Stomach (tissue), 9 donors: ENCODE results near the gene CRHBP. TPM values are rescaled to one million over a fixed set of nuclear protein-coding genes. Genes with fewer than 3 reads are reported as not detected.
"Not testable (repeated sequence)": the region's sequence is repeated elsewhere in the genome, so short reads cannot be mapped to it uniquely, and the experiment has no call there.

ENCODE experiments used
- DNase-seq, 2 donors: peaks; one replicate each; pipeline versions ENCODE4 v3.0.0 to v3.0.0-alpha.2; 2013 to 2019
- H3K27ac ChIP-seq, 5 donors: fragments of 200-600 bp in 4 of 5; sonication (generic) in 4 of 5; one replicate each; pipeline ENCODE4 v1.5.1; 2013 to 2019; ENCODE audit warnings: mild to moderate bottlenecking in 1 of 5, moderate library complexity in 1 of 5
- H3K27me3 ChIP-seq, 3 donors: fragments of 200-600 bp; sonication (generic); one replicate each; pipeline ENCODE4 v1.5.1; 2017 to 2019; ENCODE audit warnings: mixed run types in 1 of 3
- H3K36me3 ChIP-seq, 4 donors: fragments of 200-600 bp; sonication (generic); 1 replicate in 3 of 4; 2 replicates in 1 of 4; pipeline ENCODE4 v1.5.1; 2016 to 2019
- H3K4me1 ChIP-seq, 4 donors: fragments of 200-600 bp; sonication (generic); one replicate each; pipeline ENCODE4 v1.5.1; 2016 to 2019
- H3K4me3 ChIP-seq, 4 donors: fragments of 200-600 bp; sonication (generic) in 3 of 4; one replicate each; pipeline ENCODE4 v1.5.1; 2016 to 2019; ENCODE audit warnings: mild to moderate bottlenecking in 1 of 4
- H3K9me3 ChIP-seq, 4 donors: fragments of 200-600 bp; sonication (generic); one replicate each; pipeline ENCODE4 v1.5.1; 2016 to 2019
- CTCF ChIP-seq, 7 experiments: fragments of 450-650 bp in 4 of 7; fragments of 200-600 bp in 3 of 7; sonication (generic) in 3 of 7; IDR thresholded peaks; one replicate each; pipeline ENCODE4 v1.5.1; 2016 to 2019; ENCODE audit warnings: antibody characterized with exemption in 7 of 7, control low read depth in 2 of 7, mild to moderate bottlenecking in 1 of 7
- EP300 ChIP-seq: sonication (generic); formaldehyde crosslinking; IDR thresholded peaks from one replicate; pipeline ENCODE4 v1.6.1; 2017; ENCODE audit warnings: antibody characterized with exemption
- POLR2A ChIP-seq, 4 donors: fragments of 450-650 bp; IDR thresholded peaks; one replicate each; pipeline ENCODE4 v1.6.1; 2016; ENCODE audit warnings: antibody characterized with exemption in 4 of 4, control low read depth in 2 of 4, mild to moderate bottlenecking in 1 of 4, moderate library complexity in 1 of 4
- POLR2AphosphoS5 ChIP-seq, 3 donors: sonication (generic); formaldehyde crosslinking; IDR thresholded peaks; one replicate each; pipeline ENCODE4 v1.6.1; 2016; ENCODE audit warnings: antibody characterized with exemption in 3 of 3
- WGBS, 5 donors: extraction: QIAGEN DNeasy Blood & Tissue Kit in 3 of 5; methylation state at CpG; one replicate each; pipeline versions ENCODE4 v1.1.5 to v1.1.7; 2013 to 2018; 5-methylcytosine and 5-hydroxymethylcytosine counted together
- intact Hi-C: fragments of 100-400 bp; cut with DNase I; formaldehyde crosslinking; loops from one replicate; pipeline ENCODE4 v1.15.1; 2023; ENCODE audit warnings: low total_unique reads
- polyA plus RNA-seq, 3 donors: library from polyadenylated mRNA; stranded (reverse); fragments of 200-250 nt; gene quantifications; one replicate each; pipeline ENCODE4 v1.2.3, GENCODE V29; 2013
- total RNA-seq, 5 donors: library from RNA; depleted of rRNA; stranded (reverse); fragments of >200 nt; gene quantifications; one replicate each; pipeline versions ENCODE4 v1.1.0 to v1.2.3, GENCODE V29; 2014 to 2016
- donor health status: healthy with polysubstance abuse.
- donor health status: Bipolar disorder and iron deficiency.
- donor health status: healthy.

The CRHBP gene
- total and polyA plus RNA-seq, 8 donors = 0.10 to 0.31 (median 0.12) TPM; not detected in 5

GRCh38 chr5:76944638-76945037 lies 8.2 kb upstream of the CRHBP start:
- H3K27ac ChIP-seq = no peak overlapping the region
- H3K9me3 ChIP-seq = no peaks in the 10 kb centered on the region
- no peak for DNase-seq
- TF ChIP-seq POLR2AphosphoS5 (IDR thresholded peaks at IDR 0.05) = no peak
- no peak for TF ChIP-seq EP300
- no peak for TF ChIP-seq POLR2A (IDR thresholded peaks at IDR 0.05)
- TF ChIP-seq CTCF (IDR thresholded peaks at IDR 0.05) = no peak
- H3K4me3 ChIP-seq = no peak overlapping the region
- intact Hi-C loops = no loop called here
- no peaks in the 10 kb centered on the region for H3K4me1 ChIP-seq
- peaks cover 0 to 6% (median 0%) of the 10 kb centered on the region in 3 donors for H3K27me3 ChIP-seq
- 67 to 73% (median 68%) methylated on average over 5 of the region's 5 CpGs for WGBS, 5 donors
- H3K36me3 ChIP-seq = no peaks in the 10 kb centered on the region

DNA sequence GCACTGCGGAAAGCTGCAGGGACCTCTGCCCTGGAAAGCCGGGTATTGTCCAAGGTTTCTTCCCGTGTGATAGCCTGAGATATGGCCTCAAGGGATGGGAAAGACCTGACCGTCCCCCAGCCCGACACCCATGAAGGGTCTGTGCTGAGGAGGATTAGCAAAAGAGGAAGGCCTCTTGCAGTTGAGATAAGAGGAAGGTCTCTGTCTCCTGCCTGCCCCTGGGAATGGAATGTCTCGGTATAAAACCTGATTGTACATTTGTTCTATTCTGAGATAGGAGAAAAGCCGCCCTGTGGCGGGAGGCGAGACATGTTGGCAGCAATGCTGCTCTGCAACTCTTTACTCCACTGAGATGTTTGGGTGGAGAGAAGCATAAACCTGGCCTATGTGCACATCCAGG lies 7.6 kb upstream of the CRHBP start:
- intact Hi-C loops, H3K4me1 ChIP-seq, H3K4me3 ChIP-seq, DNase-seq, H3K27ac ChIP-seq, H3K9me3 ChIP-seq, H3K36me3 ChIP-seq, H3K27me3 ChIP-seq: not testable (repeated sequence)
- 35 to 63% (median 48%) methylated on average over 9 of the region's 9 CpGs for WGBS, 5 donors

- no peaks in the 10 kb centered on the region for H3K9me3 ChIP-seq
- peaks cover 0 to 7% (median 0%) of the 10 kb centered on the region in 3 donors for H3K27me3 ChIP-seq
- TF ChIP-seq POLR2AphosphoS5 (IDR thresholded peaks at IDR 0.05) (no peak), EP300 (no peak), CTCF (IDR thresholded peaks at IDR 0.05) (no peak), POLR2A (IDR thresholded peaks at IDR 0.05) (no peak)
- 83 to 95% (median 89%) methylated on average over 2 of the region's 2 CpGs for WGBS, 5 donors
- intact Hi-C loops = no loop called here
- H3K4me3 ChIP-seq = no peak overlapping the region
- H3K36me3 ChIP-seq = no peaks in the 10 kb centered on the region
- H3K4me1 ChIP-seq = no peaks in the 10 kb centered on the region
- DNase-seq = no peak
- no peak overlapping the region for H3K27ac ChIP-seq
Observed at GRCh38 chr5:76946090-76946489, 6.8 kb upstream of the CRHBP start.

GRCh38 chr5:76947082-76947503 lies 5.8 kb upstream of the CRHBP start:
- intact Hi-C loops = no loop called here
- TF ChIP-seq POLR2AphosphoS5 (IDR thresholded peaks at IDR 0.05) (no peak), POLR2A (IDR thresholded peaks at IDR 0.05) (no peak), EP300 (no peak), CTCF (IDR thresholded peaks at IDR 0.05) (no peak)
- Histone ChIP-seq H3K4me1 (no peaks in the 10 kb centered on the region), H3K27ac (no peak overlapping the region), H3K9me3 (no peaks in the 10 kb centered on the region), H3K27me3 (peaks cover 0 to 14% (median 0%) of the 10 kb centered on the region in 3 donors), H3K36me3 (no peaks in the 10 kb centered on the region), H3K4me3 (no peak overlapping the region)
- DNase-seq = peak in 1 of 2 donors; percentile 16
- WGBS, 5 donors = 31 to 52% (median 51%) methylated on average over 4 of the region's 4 CpGs

DNA sequence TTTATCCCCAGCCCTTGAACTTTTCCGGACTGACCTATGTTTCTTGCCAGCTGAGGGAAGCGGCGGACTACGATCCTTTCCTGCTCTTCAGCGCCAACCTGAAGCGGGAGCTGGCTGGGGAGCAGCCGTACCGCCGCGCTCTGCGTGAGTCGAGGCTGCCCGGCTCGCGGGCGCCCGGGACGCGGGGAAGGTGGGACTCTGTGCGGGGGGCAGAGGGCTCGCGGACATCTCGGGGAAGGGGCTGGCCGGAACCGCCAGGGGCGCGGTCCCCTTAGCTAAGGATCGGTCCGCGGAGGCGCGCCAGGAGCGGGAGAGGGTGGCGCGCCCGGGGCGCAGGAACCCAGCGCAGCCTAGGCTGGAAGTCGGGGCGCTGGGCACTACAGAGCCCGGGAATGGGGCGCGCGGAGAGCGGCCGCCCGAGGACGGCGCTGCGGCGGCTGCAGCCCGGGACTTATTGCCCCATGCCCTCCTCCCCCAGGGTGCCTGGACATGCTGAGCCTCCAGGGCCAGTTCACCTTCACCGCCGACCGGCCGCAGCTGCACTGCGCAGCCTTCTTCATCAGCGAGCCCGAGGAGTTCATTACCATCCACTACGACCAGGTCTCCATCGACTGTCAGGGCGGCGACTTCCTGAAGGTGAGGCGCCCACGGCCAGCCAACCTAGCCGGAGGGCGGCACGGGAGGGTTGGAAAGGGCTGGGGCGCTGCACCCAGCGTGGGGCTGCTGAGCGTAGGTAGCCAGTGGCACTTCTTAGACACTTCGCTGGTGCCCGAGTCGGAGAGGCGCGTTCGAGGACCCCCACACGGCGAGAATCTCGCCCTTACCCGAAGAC lies 922 bp downstream of the CRHBP start:
- 1 to 3% (median 2%) methylated on average over 61 to 81 of the region's 81 CpGs for WGBS, 5 donors

More for the DNA sequence above, 922 bp downstream of the CRHBP start:
- Histone ChIP-seq H3K36me3 (no peaks in the 10 kb centered on the region), H3K27ac (no peak overlapping the region), H3K9me3 (no peaks in the 10 kb centered on the region), H3K4me1 (peaks cover 0 to 16% (median 13%) of the 10 kb centered on the region in 4 donors), H3K27me3 (peaks cover 10 to 50% (median 27%) of the 10 kb centered on the region in 3 donors), H3K4me3 (peak overlapping the region; percentile 23 to 45 (median 36))
- DNase-seq = peak in 1 of 2 donors; percentile 37
- intact Hi-C loops = no loop called here
- TF ChIP-seq POLR2AphosphoS5 (IDR thresholded peaks at IDR 0.05) = no peak
- TF ChIP-seq EP300 = no peak
- TF ChIP-seq POLR2A (IDR thresholded peaks at IDR 0.05) = no peak
- TF ChIP-seq CTCF (IDR thresholded peaks at IDR 0.05) = no peak
